Tibial nerve (tissue), 4 donors: ENCODE measurements around the gene KCNJ6. TPM values are rescaled to one million over a fixed set of nuclear protein-coding genes. Genes with fewer than 3 reads are reported as not detected.

Source experiments
- DNase-seq, 2 donors: peaks; one replicate each; pipeline ENCODE4 v3.0.0-alpha.2; 2019; ENCODE audit warnings: low spot score in 2 of 2
- H3K27ac ChIP-seq, 4 donors: fragments of 200-600 bp; sonication (generic) in 3 of 4; one replicate each; pipeline ENCODE4 v1.5.1; 2017 to 2019; ENCODE audit warnings: mild to moderate bottlenecking in 1 of 4
- H3K27me3 ChIP-seq, 2 donors: fragments of 200-600 bp; sonication (generic) in 1 of 2; one replicate each; pipeline versions ENCODE4 v1.5.1 to v1.6.0; 2017 to 2019
- H3K36me3 ChIP-seq, 3 donors: fragments of 200-600 bp; sonication (generic); one replicate each; pipeline ENCODE4 v1.5.1; 2018 to 2019
- H3K4me1 ChIP-seq, 4 donors: fragments of 200-600 bp; sonication (generic) in 3 of 4; one replicate each; pipeline ENCODE4 v1.5.1; 2017 to 2019
- H3K4me3 ChIP-seq, 4 donors: fragments of 200-600 bp; sonication (generic) in 3 of 4; one replicate each; pipeline ENCODE4 v1.5.1; 2017 to 2019; ENCODE audit warnings: mild to moderate bottlenecking in 1 of 4, moderate library complexity in 1 of 4
- H3K9me3 ChIP-seq, 4 donors: fragments of 200-600 bp; sonication (generic) in 3 of 4; one replicate each; pipeline ENCODE4 v1.5.1; 2017 to 2019
- EP300 ChIP-seq, 2 donors: sonication (generic); formaldehyde crosslinking; IDR thresholded peaks; one replicate each; pipeline ENCODE4 v1.6.1; 2017; ENCODE audit warnings: antibody characterized with exemption in 2 of 2, mild to moderate bottlenecking in 1 of 2
- POLR2A ChIP-seq, 2 donors: fragments of 450-650 bp; IDR thresholded peaks; one replicate each; pipeline ENCODE4 v1.6.1; 2017; ENCODE audit warnings: antibody characterized with exemption in 2 of 2, mild to moderate bottlenecking in 2 of 2, moderate library complexity in 2 of 2
- WGBS, 2 donors: methylation state at CpG; one replicate each; pipeline ENCODE4 v1.1.5; 2018; 5-methylcytosine and 5-hydroxymethylcytosine counted together
- total RNA-seq, 4 donors: library from RNA; depleted of rRNA; stranded (reverse); fragments of >200 nt; gene quantifications; one replicate each; pipeline ENCODE4 v1.1.0, GENCODE V29; 2016
- TF ChIP-seq, protein P1 (sequence below), 5 experiments: fragments of 200-600 bp in 3 of 5; fragments of 450-650 bp in 2 of 5; sonication (generic) in 3 of 5; IDR thresholded peaks; one replicate each; pipeline ENCODE4 v1.5.1; 2016 to 2019; ENCODE audit warnings: antibody characterized with exemption in 5 of 5, mild to moderate bottlenecking in 3 of 5, moderate library complexity in 2 of 5

KCNJ6 gene
- total RNA-seq, 4 donors from 2014 or later: not detected

DNA sequence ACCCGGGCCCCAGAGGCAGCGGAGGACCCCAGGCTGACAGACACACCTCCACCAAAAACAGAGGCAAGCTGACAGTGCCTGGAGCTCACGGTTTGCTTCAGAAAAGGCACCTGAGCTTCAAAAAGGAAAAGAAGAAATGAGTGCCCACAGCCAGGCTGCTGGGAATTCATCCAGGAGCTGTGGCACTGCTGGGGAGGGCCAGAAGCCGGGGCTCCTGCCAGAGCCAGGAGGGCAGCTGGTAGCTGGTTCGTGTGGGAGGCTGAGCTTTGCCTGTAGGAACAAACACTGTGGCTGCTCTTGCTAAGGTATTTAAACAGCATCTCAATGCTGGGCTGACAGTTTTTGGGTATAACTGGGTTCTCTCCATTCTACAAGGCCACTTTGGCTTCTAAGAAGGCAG, 19.5 kb downstream of the KCNJ6 start:
- DNase-seq: no peak
- Histone ChIP-seq H3K9me3 (no peaks in the 10 kb centered on the region), H3K4me1 (no peaks in the 10 kb centered on the region), H3K27ac (no peak overlapping the region), H3K4me3 (no peak overlapping the region), H3K36me3 (no peaks in the 10 kb centered on the region), H3K27me3 (peaks cover 0 to 5% of the 10 kb centered on the region in 2 donors)
- WGBS, 2 donors: 61 to 75% methylated on average over 3 to 5 of the region's 5 CpGs
- no peak for TF ChIP-seq POLR2A (IDR thresholded peaks at IDR 0.05)

DNA sequence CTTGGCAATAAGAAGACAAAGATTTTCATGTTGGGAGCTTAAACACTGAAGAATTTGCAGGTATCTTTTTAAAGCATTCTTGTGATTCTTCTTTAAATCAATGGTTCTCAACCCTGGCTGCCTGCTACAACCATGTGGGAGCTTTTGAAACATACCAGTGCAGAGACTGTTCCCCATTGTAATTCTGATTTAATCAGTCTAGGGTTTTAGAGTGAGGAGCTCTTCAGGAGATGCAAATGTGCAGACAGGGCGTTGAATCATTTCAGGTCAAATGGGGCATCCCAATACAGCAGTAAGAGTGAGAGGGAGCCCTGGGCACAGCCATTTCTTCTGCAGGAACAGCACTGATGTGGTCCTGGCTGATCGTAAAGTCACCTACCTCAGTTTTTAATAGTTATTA, 24.3 kb downstream of the KCNJ6 start:
- no peaks in the 10 kb centered on the region for H3K9me3 ChIP-seq

DNA sequence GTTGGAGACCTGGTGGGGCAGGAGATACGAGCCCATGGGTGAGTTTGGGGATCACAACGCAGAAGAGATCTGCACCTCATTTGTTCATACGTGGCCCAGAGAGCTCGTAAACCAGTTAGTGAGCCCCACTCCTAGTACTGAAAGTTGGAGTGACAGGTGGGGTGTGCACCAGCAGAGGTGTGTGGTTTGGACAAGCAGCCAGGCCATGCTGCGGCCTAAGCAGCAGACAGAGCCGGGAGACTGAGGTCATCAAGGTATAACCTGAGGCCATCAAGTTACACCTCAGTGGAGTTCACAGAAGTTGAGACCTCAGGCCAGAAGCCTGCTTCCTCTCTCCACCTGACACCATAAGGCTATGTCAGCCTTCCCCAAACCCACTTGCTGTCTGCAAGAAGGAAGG, 27.6 kb downstream of the KCNJ6 start:
- DNase-seq: no peak
- WGBS, 2 donors: 90 to 93% methylated on average over 6 of the region's 6 CpGs
- Histone ChIP-seq H3K4me3 (no peak overlapping the region), H3K9me3 (no peaks in the 10 kb centered on the region), H3K4me1 (no peaks in the 10 kb centered on the region), H3K36me3 (no peaks in the 10 kb centered on the region), H3K27ac (no peak overlapping the region), H3K27me3 (no peaks in the 10 kb centered on the region)
- TF ChIP-seq EP300 (IDR thresholded peaks at IDR 0.05): no peak
- TF ChIP-seq, protein P1, sequence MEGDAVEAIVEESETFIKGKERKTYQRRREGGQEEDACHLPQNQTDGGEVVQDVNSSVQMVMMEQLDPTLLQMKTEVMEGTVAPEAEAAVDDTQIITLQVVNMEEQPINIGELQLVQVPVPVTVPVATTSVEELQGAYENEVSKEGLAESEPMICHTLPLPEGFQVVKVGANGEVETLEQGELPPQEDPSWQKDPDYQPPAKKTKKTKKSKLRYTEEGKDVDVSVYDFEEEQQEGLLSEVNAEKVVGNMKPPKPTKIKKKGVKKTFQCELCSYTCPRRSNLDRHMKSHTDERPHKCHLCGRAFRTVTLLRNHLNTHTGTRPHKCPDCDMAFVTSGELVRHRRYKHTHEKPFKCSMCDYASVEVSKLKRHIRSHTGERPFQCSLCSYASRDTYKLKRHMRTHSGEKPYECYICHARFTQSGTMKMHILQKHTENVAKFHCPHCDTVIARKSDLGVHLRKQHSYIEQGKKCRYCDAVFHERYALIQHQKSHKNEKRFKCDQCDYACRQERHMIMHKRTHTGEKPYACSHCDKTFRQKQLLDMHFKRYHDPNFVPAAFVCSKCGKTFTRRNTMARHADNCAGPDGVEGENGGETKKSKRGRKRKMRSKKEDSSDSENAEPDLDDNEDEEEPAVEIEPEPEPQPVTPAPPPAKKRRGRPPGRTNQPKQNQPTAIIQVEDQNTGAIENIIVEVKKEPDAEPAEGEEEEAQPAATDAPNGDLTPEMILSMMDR (IDR thresholded peaks at IDR 0.05): no peak
- no peak for TF ChIP-seq POLR2A (IDR thresholded peaks at IDR 0.05)

More for the DNA sequence above, 24.3 kb downstream of the KCNJ6 start:
- Histone ChIP-seq H3K36me3 (no peaks in the 10 kb centered on the region), H3K4me3 (no peak overlapping the region), H3K27ac (no peak overlapping the region), H3K4me1 (no peaks in the 10 kb centered on the region), H3K27me3 (no peaks in the 10 kb centered on the region)
- TF ChIP-seq, protein P1 (IDR thresholded peaks at IDR 0.05): no peak
- TF ChIP-seq EP300 (IDR thresholded peaks at IDR 0.05) (no peak), POLR2A (IDR thresholded peaks at IDR 0.05) (no peak)
- WGBS, 2 donors: 59 to 67% methylated on average over 2 of the region's 2 CpGs
- no peak for DNase-seq

DNA sequence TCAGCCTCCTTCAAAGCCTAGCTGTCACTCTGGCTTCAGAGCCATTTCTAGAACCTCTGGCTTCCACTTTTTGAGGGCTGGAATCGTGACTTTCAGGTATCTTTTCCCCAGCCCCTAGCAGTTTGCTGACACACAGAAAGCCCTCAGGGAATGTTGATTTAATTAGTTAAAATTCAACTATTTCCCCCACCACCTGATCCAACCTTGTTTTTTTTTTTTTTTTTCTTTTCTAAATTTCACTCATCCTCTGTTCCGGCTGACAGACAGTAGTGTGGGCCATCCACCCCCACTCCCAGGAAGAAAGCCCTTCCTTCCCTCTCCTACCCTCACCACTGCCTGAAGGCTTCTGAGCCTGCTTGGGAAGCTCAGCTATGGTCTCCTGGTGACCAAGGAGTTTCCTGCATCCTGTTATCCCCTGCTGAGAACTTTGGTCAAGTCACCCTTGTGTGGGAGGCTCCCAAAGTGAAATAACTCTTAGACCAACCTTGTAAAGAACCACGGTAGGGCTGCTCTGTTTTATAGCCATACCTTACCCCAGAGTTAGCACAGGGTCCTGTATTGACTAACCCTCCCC, 29.4 kb downstream of the KCNJ6 start:
- TF ChIP-seq POLR2A (IDR thresholded peaks at IDR 0.05): no peak
- TF ChIP-seq EP300 (IDR thresholded peaks at IDR 0.05): no peak
- TF ChIP-seq, protein P1 (IDR thresholded peaks at IDR 0.05): no peak
- Histone ChIP-seq H3K27me3 (no peaks in the 10 kb centered on the region), H3K27ac (no peak overlapping the region), H3K9me3 (no peaks in the 10 kb centered on the region), H3K4me3 (no peak overlapping the region), H3K4me1 (no peaks in the 10 kb centered on the region), H3K36me3 (no peaks in the 10 kb centered on the region)
- DNase-seq: no peak
- WGBS, 2 donors: 73 to 78% methylated on average over 3 of the region's 3 CpGs

DNA sequence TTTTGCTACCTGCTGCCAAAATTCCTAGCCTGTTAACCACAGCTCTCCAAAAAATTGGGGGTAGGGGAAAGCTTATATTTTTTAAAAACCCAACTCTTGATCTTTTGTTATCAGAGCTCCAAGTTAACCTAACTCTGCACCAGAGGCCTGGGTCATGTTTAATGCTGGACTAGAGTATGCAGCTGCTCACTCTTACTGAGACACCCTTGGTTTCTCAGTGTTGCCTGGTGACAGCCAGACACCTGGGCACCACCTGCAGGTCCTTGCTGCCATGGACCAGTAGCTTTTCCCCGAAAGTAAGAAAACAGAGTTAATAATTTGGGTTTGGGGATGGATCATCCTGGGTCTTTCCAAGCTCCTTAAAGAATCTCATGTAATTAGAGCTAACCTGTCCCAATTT, 30.1 kb downstream of the KCNJ6 start:
- 65 to 94% methylated on average over 1 of the region's 1 CpG for WGBS, 2 donors
- TF ChIP-seq POLR2A (IDR thresholded peaks at IDR 0.05) (no peak), EP300 (IDR thresholded peaks at IDR 0.05) (no peak)
- TF ChIP-seq, protein P1 (IDR thresholded peaks at IDR 0.05): no peak
- Histone ChIP-seq H3K4me3 (no peak overlapping the region), H3K36me3 (no peaks in the 10 kb centered on the region), H3K27me3 (no peaks in the 10 kb centered on the region), H3K4me1 (no peaks in the 10 kb centered on the region), H3K27ac (no peak overlapping the region), H3K9me3 (no peaks in the 10 kb centered on the region)
- no peak for DNase-seq
